ENCODE data around the gene FRMD5.
A peak's percentile ranks its signal among the peaks of the same experiment; 100 is the strongest.
"Not testable (repeated sequence)": the region's sequence is repeated elsewhere in the genome, so short reads cannot be mapped to it uniquely, and the experiment has no call there.

FRMD5 gene

GRCh38 chr15:43826508-43827341, 368.3 kb downstream of the FRMD5 start, which contains the start of gene WDR76:
Gene WDR76 (plus strand): TSS chr15:43827002. CDS start chr15:43827033, 31 bp downstream.
- peak; percentile 71 for DNase-seq

- no peak for DNase-seq
Measured at GRCh38 chr15:43826029-43826507, 369.0 kb downstream of the FRMD5 start.

- DNase-seq, result not testable (repeated sequence)
Measured at GRCh38 chr15:43825305-43825704, 369.8 kb downstream of the FRMD5 start.

GRCh38 chr15:43824302-43825246, 370.5 kb downstream of the FRMD5 start, which contains the start of gene MFAP1:
Gene MFAP1 (minus strand): TSS chr15:43824690. CDS start chr15:43824569, 121 bp downstream.
- peak; percentile 91 for DNase-seq

GRCh38 chr15:43821505-43821904, 373.6 kb downstream of the FRMD5 start:
- DNase-seq, result no peak

Data from NCI-H1092 (cell line).